BE2C (cell line): ENCODE measurements around the gene CCL2.

ENCODE experiments used
- DNase-seq: peaks from one replicate; pipeline ENCODE4 v3.0.0-alpha.2; 2020
- H3K27me3 ChIP-seq: fragments of 250-450 bp; sonication (Bioruptor Pico); 2 replicates; pipeline ENCODE4 v1.5.1; 2020; ENCODE audit warnings: mild to moderate bottlenecking
- H3K36me3 ChIP-seq: fragments of 250-450 bp; sonication (Bioruptor Pico); 2 replicates; pipeline ENCODE4 v1.5.1; 2020; ENCODE audit warnings: mild to moderate bottlenecking
- H3K4me1 ChIP-seq: fragments of 250-450 bp; sonication (Bioruptor Pico); 2 replicates; pipeline ENCODE4 v1.5.1; 2020
- H3K4me3 ChIP-seq: 2 replicates; pipeline ENCODE4 v1.5.1; 2011; ENCODE audit warnings: low read depth, low read length
- H3K9me3 ChIP-seq: fragments of 250-450 bp; sonication (Bioruptor Pico); 2 replicates; pipeline ENCODE4 v1.5.1; 2020
- TF ChIP-seq, protein P1 (sequence below): IDR thresholded peaks from 2 replicates; pipeline ENCODE4 v1.5.1; 2012; ENCODE audit warnings: mild to moderate bottlenecking, low read depth, low read length

The CCL2 gene

DNA sequence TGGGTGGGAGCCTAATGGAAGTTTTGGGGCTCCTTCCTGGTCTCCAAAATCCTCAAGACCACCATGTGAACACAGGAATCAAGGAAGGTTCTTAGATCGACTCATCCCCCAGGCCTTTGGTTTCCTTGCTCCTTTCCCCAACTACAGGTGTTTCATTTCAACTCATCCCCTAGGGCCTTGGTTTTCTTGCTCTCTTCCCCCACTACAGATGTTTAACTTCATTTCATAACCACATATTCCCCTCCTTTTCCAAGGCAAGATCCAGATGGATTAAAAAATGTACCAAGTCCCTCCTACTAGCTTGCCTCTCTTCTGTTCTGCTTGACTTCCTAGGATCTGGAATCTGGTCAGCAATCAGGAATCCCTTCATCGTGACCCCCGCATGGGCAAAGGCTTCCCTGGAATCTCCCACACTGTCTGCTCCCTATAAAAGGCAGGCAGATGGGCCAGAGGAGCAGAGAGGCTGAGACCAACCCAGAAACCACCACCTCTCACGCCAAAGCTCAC is 30.3 kb downstream of the CCL2 start, which contains the start of gene CCL11:
Gene CCL11, plus strand, starts transcription at position 457 of the 507 bp plus-strand sequence. CDS start 67 bp downstream, outside the sequence.
- H3K27me3 ChIP-seq, result peaks cover 5% of the 10 kb centered on the region; the same call in 1 of the 2 replicates
- no peaks in the 10 kb centered on the region for H3K9me3 ChIP-seq
- H3K36me3 ChIP-seq, result no peaks in the 10 kb centered on the region
- no peaks in the 10 kb centered on the region for H3K4me1 ChIP-seq
- TF ChIP-seq, protein P1, sequence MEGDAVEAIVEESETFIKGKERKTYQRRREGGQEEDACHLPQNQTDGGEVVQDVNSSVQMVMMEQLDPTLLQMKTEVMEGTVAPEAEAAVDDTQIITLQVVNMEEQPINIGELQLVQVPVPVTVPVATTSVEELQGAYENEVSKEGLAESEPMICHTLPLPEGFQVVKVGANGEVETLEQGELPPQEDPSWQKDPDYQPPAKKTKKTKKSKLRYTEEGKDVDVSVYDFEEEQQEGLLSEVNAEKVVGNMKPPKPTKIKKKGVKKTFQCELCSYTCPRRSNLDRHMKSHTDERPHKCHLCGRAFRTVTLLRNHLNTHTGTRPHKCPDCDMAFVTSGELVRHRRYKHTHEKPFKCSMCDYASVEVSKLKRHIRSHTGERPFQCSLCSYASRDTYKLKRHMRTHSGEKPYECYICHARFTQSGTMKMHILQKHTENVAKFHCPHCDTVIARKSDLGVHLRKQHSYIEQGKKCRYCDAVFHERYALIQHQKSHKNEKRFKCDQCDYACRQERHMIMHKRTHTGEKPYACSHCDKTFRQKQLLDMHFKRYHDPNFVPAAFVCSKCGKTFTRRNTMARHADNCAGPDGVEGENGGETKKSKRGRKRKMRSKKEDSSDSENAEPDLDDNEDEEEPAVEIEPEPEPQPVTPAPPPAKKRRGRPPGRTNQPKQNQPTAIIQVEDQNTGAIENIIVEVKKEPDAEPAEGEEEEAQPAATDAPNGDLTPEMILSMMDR, result no peak
- no peak within 1 kb of the TSS for H3K4me3 ChIP-seq
- no peak for DNase-seq

DNA sequence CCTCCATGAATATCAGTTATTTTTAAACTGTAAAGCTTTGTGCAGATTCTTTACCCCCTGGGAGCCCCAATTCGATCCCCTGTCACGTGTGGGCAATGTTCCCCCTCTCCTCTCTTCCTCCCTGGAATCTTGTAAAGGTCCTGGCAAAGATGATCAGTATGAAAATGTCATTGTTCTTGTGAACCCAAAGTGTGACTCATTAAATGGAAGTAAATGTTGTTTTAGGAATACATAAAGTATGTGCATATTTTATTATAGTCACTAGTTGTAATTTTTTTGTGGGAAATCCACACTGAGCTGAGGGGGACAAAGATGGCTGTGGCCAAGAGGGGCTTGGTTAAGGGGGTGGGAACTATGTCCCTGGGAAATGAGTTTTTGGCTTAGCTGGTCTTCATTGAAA is 32.8 kb downstream of the CCL2 start:
- TF ChIP-seq, protein P1, result no peak
- H3K36me3 ChIP-seq, result no peaks in the 10 kb centered on the region
- H3K4me3 ChIP-seq, result no peak overlapping the region
- H3K9me3 ChIP-seq, result no peaks in the 10 kb centered on the region
- H3K27me3 ChIP-seq, result peaks cover 5% of the 10 kb centered on the region; the same call in 1 of the 2 replicates
- no peaks in the 10 kb centered on the region for H3K4me1 ChIP-seq
- no peak for DNase-seq

DNA sequence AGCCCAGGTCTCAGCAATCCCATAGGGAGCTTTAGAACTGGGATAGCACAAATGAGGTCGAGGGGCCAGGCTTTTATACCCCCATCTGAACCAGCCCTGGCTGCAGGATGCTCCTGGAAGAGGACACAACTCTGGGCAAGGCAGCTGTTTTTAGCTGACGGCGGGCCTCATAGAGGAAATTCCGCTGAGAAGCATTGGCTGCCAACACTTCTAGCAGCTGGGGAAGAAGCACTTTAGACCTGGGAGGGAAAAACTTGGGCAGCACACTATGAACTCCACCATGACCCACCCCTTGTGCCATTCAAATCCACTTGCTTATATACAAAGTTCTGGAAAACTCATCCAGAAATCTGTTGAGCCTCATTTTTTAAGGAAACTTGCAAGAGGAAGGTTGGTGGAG is 35.5 kb downstream of the CCL2 start:
- no peaks in the 10 kb centered on the region for H3K27me3 ChIP-seq
- H3K9me3 ChIP-seq, result no peaks in the 10 kb centered on the region
- H3K4me3 ChIP-seq, result no peak overlapping the region
- H3K36me3 ChIP-seq, result no peaks in the 10 kb centered on the region
- no peaks in the 10 kb centered on the region for H3K4me1 ChIP-seq
- TF ChIP-seq, protein P1, result no peak
- no peak for DNase-seq

DNA sequence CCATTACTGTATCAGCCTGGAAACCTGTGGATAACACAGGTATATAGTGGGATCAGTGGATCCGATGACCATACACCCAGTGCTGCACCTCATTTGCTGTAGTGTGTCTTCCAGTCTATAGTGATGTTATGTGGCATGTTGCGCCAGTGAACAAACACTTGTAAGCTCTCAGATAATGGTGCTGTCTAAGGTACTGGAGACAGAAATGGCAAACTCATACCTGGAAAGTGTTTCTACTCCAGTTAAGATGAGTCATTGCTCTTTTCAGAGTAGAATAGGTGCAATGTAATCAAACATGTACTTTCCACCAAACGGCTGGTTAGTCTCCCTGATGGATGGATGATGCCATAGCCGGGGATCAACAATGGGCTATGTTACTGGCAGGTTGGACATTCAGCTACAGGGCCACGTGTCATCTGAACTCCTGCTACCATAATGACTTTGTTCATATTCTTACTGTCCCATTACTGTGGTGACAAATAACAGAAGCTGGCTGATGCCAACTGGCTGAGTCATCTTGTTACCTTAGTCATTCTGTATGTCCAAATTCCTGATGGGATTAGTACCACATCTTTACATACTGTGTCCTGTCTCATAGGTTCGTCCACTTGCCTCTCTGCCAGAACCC is 36.8 kb downstream of the CCL2 start:
- Histone ChIP-seq H3K27me3 (no peaks in the 10 kb centered on the region), H3K36me3 (no peaks in the 10 kb centered on the region), H3K4me1 (no peaks in the 10 kb centered on the region), H3K4me3 (no peak overlapping the region), H3K9me3 (no peaks in the 10 kb centered on the region)
- DNase-seq, result no peak
- TF ChIP-seq, protein P1, result no peak

DNA sequence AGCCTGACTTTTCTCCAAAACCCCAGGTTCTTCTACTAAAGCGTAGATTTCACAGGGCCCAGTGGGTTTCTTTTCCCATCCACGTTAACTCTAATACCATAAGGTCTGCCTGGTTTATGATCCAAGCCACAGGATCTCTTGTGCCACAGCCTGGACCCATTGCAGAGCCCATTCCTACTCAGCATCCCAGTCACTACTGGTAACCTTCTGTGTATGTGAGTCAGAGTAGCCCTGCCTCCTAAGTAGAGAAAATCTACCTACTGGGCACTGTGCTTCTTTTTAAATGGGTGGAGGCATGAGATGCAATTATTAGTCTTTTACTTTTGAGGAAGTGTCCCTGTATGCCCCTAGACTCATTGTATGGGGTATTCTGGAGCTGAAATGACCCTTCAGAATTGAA is 43.9 kb downstream of the CCL2 start:
- Histone ChIP-seq H3K27me3 (no peaks in the 10 kb centered on the region), H3K4me3 (no peak overlapping the region), H3K4me1 (no peaks in the 10 kb centered on the region), H3K36me3 (no peaks in the 10 kb centered on the region), H3K9me3 (no peaks in the 10 kb centered on the region)
- no peak for DNase-seq
- TF ChIP-seq, protein P1, result no peak

DNA sequence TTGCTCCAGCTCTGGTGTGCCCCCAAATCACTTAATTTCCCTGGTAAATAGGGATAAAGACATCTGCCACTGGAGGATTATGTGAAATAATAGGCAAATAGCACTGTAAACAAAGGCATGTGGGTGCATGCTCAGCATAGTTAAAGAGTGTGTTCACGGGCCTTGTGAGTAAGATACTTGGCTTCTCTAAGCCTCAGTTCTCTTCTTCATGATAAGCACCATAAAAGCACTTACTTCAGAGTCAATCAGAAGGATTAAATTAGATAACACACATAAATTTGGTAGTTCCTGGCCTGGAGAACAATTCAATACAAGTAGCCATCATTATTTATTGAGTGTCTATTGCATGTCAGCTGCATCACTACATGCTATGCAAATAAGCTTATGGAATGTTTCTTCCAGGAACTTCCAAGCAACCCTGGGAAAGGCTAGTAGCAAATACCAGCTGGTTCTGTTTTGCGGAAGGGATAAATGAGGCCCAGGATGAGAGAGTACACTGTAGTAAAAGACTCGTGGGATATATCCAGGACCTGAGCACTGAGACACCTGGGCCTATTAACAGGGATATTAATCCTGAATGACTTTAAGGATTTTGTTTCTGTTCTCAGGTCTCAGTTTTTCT is 45.0 kb downstream of the CCL2 start:
- no peaks in the 10 kb centered on the region for H3K4me1 ChIP-seq
- TF ChIP-seq, protein P1, result no peak

More for the DNA sequence above, 45.0 kb downstream of the CCL2 start:
- no peaks in the 10 kb centered on the region for H3K36me3 ChIP-seq
- no peaks in the 10 kb centered on the region for H3K27me3 ChIP-seq
- DNase-seq, result no peak
- no peaks in the 10 kb centered on the region for H3K9me3 ChIP-seq
- H3K4me3 ChIP-seq, result no peak overlapping the region
